K562 (cell line): ENCODE measurements around the gene CENPT. TPM values are rescaled to one million over a fixed set of nuclear protein-coding genes. Genes with fewer than 3 reads are reported as not detected.

Source experiments
- BHLHE40 ChIP-seq: IDR thresholded peaks from 2 replicates; pipeline ENCODE4 v1.6.1; 2011; ENCODE audit warnings: low read length, improper control_type of control experiment
- CGGBP1 ChIP-seq: fragments of 250-450 bp; sonication (Bioruptor Pico); IDR thresholded peaks from 2 replicates; pipeline ENCODE4 v1.9.0; 2021; ENCODE audit warnings: mild to moderate bottlenecking
- CHD4 ChIP-seq: fragments of 200-600 bp; sonication (generic); IDR thresholded peaks from 3 replicates; pipeline ENCODE4 v1.6.1; 2012; ENCODE audit warnings: low read depth, mild to moderate bottlenecking, mixed read lengths, low read length, inconsistent platforms; ENCODE audit not compliant: insufficient read depth, insufficient replicate concordance, poor library complexity, severe bottlenecking
- CREM ChIP-seq: IDR thresholded peaks from 2 replicates; pipeline ENCODE4 v1.6.1; 2014; ENCODE audit warnings: antibody characterized with exemption, low read depth
- CTBP1 ChIP-seq: fragments of 450-650 bp; IDR thresholded peaks from 2 replicates; pipeline ENCODE4 v1.6.1; 2016; ENCODE audit warnings: borderline replicate concordance
- E2F6 ChIP-seq, 2 experiments: IDR thresholded peaks; 2 replicates each; pipeline ENCODE4 v1.6.1; 2011; ENCODE audit warnings: borderline replicate concordance in 1 of 2, control low read depth in 1 of 2, low read depth in 1 of 2, low read length in 1 of 2, mild to moderate bottlenecking in 1 of 2, mixed read lengths in 1 of 2, moderate library complexity in 1 of 2; ENCODE audit not compliant: insufficient read depth in 1 of 2, insufficient read length in 1 of 2, poor library complexity in 1 of 2, severe bottlenecking in 1 of 2; ENCODE audit errors: extremely low read depth in 1 of 2
- FOSL1 ChIP-seq: fragments of 200-800 bp; sonication (Bioruptor generic); conservative IDR thresholded peaks from 2 replicates; pipeline ENCODE4 v1.6.1; 2016; ENCODE audit warnings: missing genetic modification characterization, missing compliant biosample characterization
- FOXK2 ChIP-seq, 2 experiments: fragments of 450-650 bp; IDR thresholded peaks in 1 of 2; conservative IDR thresholded peaks in 1 of 2; 2 replicates each; pipeline ENCODE4 v1.6.1; 2016; ENCODE audit warnings: low read depth in 2 of 2, mild to moderate bottlenecking in 1 of 2
- KLF13 ChIP-seq: fragments of 450-650 bp; IDR thresholded peaks from 2 replicates; pipeline ENCODE4 v1.6.1; 2016; ENCODE audit warnings: missing genetic modification characterization, low read depth, mild to moderate bottlenecking, missing compliant biosample characterization, moderate library complexity, borderline replicate concordance
- MTA2 ChIP-seq: fragments of 450-650 bp; IDR thresholded peaks from 2 replicates; pipeline ENCODE4 v1.6.1; 2016; ENCODE audit warnings: low read depth
- NKRF ChIP-seq: fragments of 450-650 bp; IDR thresholded peaks from 2 replicates; pipeline ENCODE4 v1.6.1; 2016; ENCODE audit warnings: borderline replicate concordance
- POLR2B ChIP-seq: fragments of 450-650 bp; IDR thresholded peaks from 2 replicates; pipeline ENCODE4 v1.6.1; 2018; ENCODE audit warnings: low read depth; ENCODE audit not compliant: partially characterized antibody
- PRMT5 ChIP-seq: sonication (generic); formaldehyde crosslinking; IDR thresholded peaks from 2 replicates; pipeline ENCODE4 v1.5.0; 2020; ENCODE audit warnings: missing genetic modification reagents
- RCOR1 ChIP-seq, 2 experiments: IDR thresholded peaks; 2 replicates each; pipeline ENCODE4 v1.6.1; 2012; ENCODE audit warnings: low read depth in 2 of 2, low read length in 2 of 2, borderline replicate concordance in 1 of 2, improper control_type of control experiment in 1 of 2
- RFX1 ChIP-seq: fragments of 450-650 bp; IDR thresholded peaks from 2 replicates; pipeline ENCODE4 v1.6.1; 2016; ENCODE audit warnings: mild to moderate bottlenecking, moderate library complexity
- SAP30 ChIP-seq: fragments of 200-600 bp; sonication (generic); IDR thresholded peaks from 2 replicates; pipeline ENCODE4 v1.6.1; 2012; ENCODE audit warnings: borderline replicate concordance, low read depth, mild to moderate bottlenecking, moderate library complexity, low read length, control low read depth, inconsistent platforms; ENCODE audit not compliant: insufficient read depth, poor library complexity, severe bottlenecking
- THAP7 ChIP-seq: fragments of 250-450 bp; sonication (Bioruptor Pico); IDR thresholded peaks from 2 replicates; pipeline ENCODE4 v1.5.0; 2021
- USF1 ChIP-seq: sonication (generic); formaldehyde crosslinking; IDR thresholded peaks from 2 replicates; pipeline ENCODE4 v1.9.0; 2022; ENCODE audit warnings: mild to moderate bottlenecking, missing genetic modification reagents
- ZBTB7A ChIP-seq: IDR thresholded peaks from 2 replicates; pipeline ENCODE4 v1.6.1; 2011; ENCODE audit warnings: low read depth, mild to moderate bottlenecking, low read length, moderate library complexity, borderline replicate concordance; ENCODE audit not compliant: control insufficient read depth
- ZNF143 ChIP-seq: sonication (generic); formaldehyde crosslinking; IDR thresholded peaks from 2 replicates; pipeline ENCODE4 v1.9.0; 2022; ENCODE audit warnings: mild to moderate bottlenecking, missing genetic modification reagents
- ZNF212 ChIP-seq: fragments of 450-650 bp; formaldehyde crosslinking; IDR thresholded peaks from 2 replicates; pipeline ENCODE4 v1.4.0; 2020; ENCODE audit warnings: mild to moderate bottlenecking
- ZSCAN29 ChIP-seq: fragments of 450-650 bp; IDR thresholded peaks from 2 replicates; pipeline ENCODE4 v1.6.1; 2017
- polyA plus RNA-seq, 8 experiments: library from polyadenylated mRNA; depleted of rRNA in 4 of 8; stranded (reverse) in 5 of 8; unstranded in 3 of 8; fragments of >200 nt; fragmentation: Nextera tagmentation in 2 of 8; fragmentation: Illumina TruSeq in 1 of 8; extraction: Ambion mirVana in 2 of 8; extraction: Trizol in 1 of 8; gene quantifications; 2 replicates each; pipeline versions ENCODE4 v1.2.1 to v1.2.3, GENCODE V29; 2011 to 2014; ENCODE audit warnings: inconsistent platforms in 1 of 8, missing spikeins in 1 of 8
- total RNA-seq, 7 experiments: library from RNA; depleted of rRNA in 6 of 7; stranded (reverse); fragments of >200 nt in 6 of 7; fragmentation: Illumina TruSeq in 2 of 7; extraction: Trizol in 2 of 7; gene quantifications; 2 replicates each; pipeline versions ENCODE4 v1.2.1 to v1.2.3, GENCODE V29; 2011 to 2021; ENCODE audit warnings: low replicate concordance in 1 of 7

Gene CENPT
- total and polyA plus RNA-seq, 9 of the 15 experiments (the other 6 are each of a cell fraction or from before 2014, with no cell fraction given): 3.6 to 94.2 (median 44.1) TPM

GRCh38 chr16:67833415-67834241 is 13.9 kb downstream of the CENPT start (continued):
- TF ChIP-seq FOXK2 (conservative IDR thresholded peaks at IDR 0.05 in 1 of 2, IDR thresholded peaks at IDR 0.05 in 1 of 2; ENCODE audit: low read depth in 2 of 2) (0 out of 4 replicates have a peak, but pooled peaks of 1 of the 2 experiments have one; percentile 28), KLF13 (tag) (peak; percentile 44; the same call in 1 of the 2 replicates), BHLHE40 (peak; percentile 62), CGGBP1 (CRISPR knock-in tag) (no peak), CREM (peak; percentile 79), ZBTB7A (peak; percentile 22; the same call in 1 of the 2 replicates), RFX1 (no peak), SAP30 (peak; percentile 83), ZNF143 (CRISPR knock-in tag) (peak; percentile 99), CHD4 (no peak), ZSCAN29 (peak; percentile 82), ZNF212 (no peak), POLR2B (peak; percentile 83), E2F6 (IDR thresholded peaks at IDR 0.05; ENCODE audit: borderline replicate concordance in 1 of 2, extremely low read depth in 1 of 2, insufficient read depth in 1 of 2, insufficient read length in 1 of 2, low read depth in 1 of 2, low read length in 1 of 2, poor library complexity in 1 of 2, severe bottlenecking in 1 of 2) (peak; percentile 78 to 84), FOSL1 (no peak), PRMT5 (CRISPR knock-in tag) (no peak), CTBP1 (peak; percentile 70; the same call in 1 of the 2 replicates), MTA2 (no peak), THAP7 (CRISPR knock-in tag) (no peak), RCOR1 (IDR thresholded peaks at IDR 0.05; ENCODE audit: borderline replicate concordance in 1 of 2, low read depth in 2 of 2, low read length in 2 of 2) (peak in 1 of 2 experiments; percentile 56; a peak in 1 of 4 replicates), NKRF (peak; percentile 91), USF1 (CRISPR knock-in tag) (peak; percentile 19; the same call in 1 of the 2 replicates)
